ENCODE data around the gene ZNF155.

ZNF155 gene

GRCh38 chr19:43983912-43984686 lies at the start of gene ZNF155:
ZNF155 (plus strand) TSS chr19:43984188; CDS start chr19:43988544, 4,356 bp downstream.
- H3K4me1 ChIP-seq (ENCODE audit: control insufficient read depth, insufficient read depth, low read length) = peaks cover 15% of the 10 kb centered on the region
- peaks cover 27% of the 10 kb centered on the region for H3K9me3 ChIP-seq (ENCODE audit: control insufficient read depth, insufficient read depth, low read depth, low read length)
- peak within 1 kb of the TSS; percentile 78 for H3K27ac ChIP-seq (ENCODE audit: extremely low read depth, low read depth, low read length)
- peaks cover 13 to 44% of the 10 kb centered on the region in 2 experiments for H3K36me3 ChIP-seq (ENCODE audit: control insufficient read depth in 2 of 2, insufficient read depth in 1 of 2, low read length in 2 of 2)
- peak within 1 kb of the TSS; percentile 74 for H3K4me3 ChIP-seq (ENCODE audit: low read depth, low read length)
- POLR2A ChIA-PET = interaction anchor here (0.8 to 1.5 kb wide), 4 partner anchors 17 to 223 kb away, joined by 3 to 8 read pairs (median 4); partner anchors contain the start of gene ZNF45
- CTCF ChIA-PET = no interaction called here
- TF ChIP-seq PATZ1 (tag by site-specific recombination; IDR thresholded peaks at IDR 0.05) (peak; percentile 89), ZNF341 (tag by site-specific recombination; IDR thresholded peaks at IDR 0.05; ENCODE audit: low read depth) (peak; percentile 80), ZNF501 (tag by site-specific recombination; IDR thresholded peaks at IDR 0.05) (peak; percentile 46; the same call in 1 of the 2 replicates), ZNF24 (tag by site-specific recombination; IDR thresholded peaks at IDR 0.05) (peak; percentile 39; the same call in 1 of the 2 replicates), ZNF26 (tag by site-specific recombination; IDR thresholded peaks at IDR 0.05) (no peak), SP2 (tag by site-specific recombination; IDR thresholded peaks at IDR 0.05) (peak; percentile 61), OSR2 (tag by site-specific recombination; IDR thresholded peaks at IDR 0.05) (0 out of 2 replicates have a peak, but pooled peaks have one; percentile 23), KLF8 (tag by site-specific recombination; IDR thresholded peaks at IDR 0.05) (peak; percentile 88), ZNF157 (tag by site-specific recombination; IDR thresholded peaks at IDR 0.05) (0 out of 2 replicates have a peak, but pooled peaks have one; percentile 29), ZNF843 (tag by site-specific recombination; IDR thresholded peaks at IDR 0.05) (peak; percentile 16; the same call in 1 of the 2 replicates), ZNF394 (tag by site-specific recombination; IDR thresholded peaks at IDR 0.05; ENCODE audit: borderline replicate concordance) (peak; percentile 55; the same call in 1 of the 2 replicates), ELK4 (IDR thresholded peaks at IDR 0.05; ENCODE audit: borderline replicate concordance, low read depth, low read length) (0 out of 2 replicates have a peak, but pooled peaks have one; percentile 44), PRDM1 (tag by site-specific recombination; IDR thresholded peaks at IDR 0.05) (no peak), ZBTB17 (tag by site-specific recombination; IDR thresholded peaks at IDR 0.05) (peak; percentile 100), PRDM6 (tag by site-specific recombination; IDR thresholded peaks at IDR 0.05) (no peak), ZNF155 (tag by site-specific recombination; IDR thresholded peaks at IDR 0.05) (no peak), BCL11A (tag by site-specific recombination; IDR thresholded peaks at IDR 0.05; ENCODE audit: low read depth) (0 out of 2 replicates have a peak, but pooled peaks have one; percentile 52), ZNF18 (tag by site-specific recombination; IDR thresholded peaks at IDR 0.05) (no peak; the same call in 1 of the 2 replicates), ZSCAN16 (tag by site-specific recombination; IDR thresholded peaks at IDR 0.05) (0 out of 2 replicates have a peak, but pooled peaks have one; percentile 35), ZNF114 (tag by site-specific recombination; IDR thresholded peaks at IDR 0.05) (no peak), BCL6B (tag by site-specific recombination; IDR thresholded peaks at IDR 0.05) (no peak), ZNF280D (tag by site-specific recombination; IDR thresholded peaks at IDR 0.05) (peak; percentile 9; the same call in 1 of the 2 replicates)
